GM23248 (cell line): Measurements from ENCODE around the gene OAF. TPM values are rescaled to one million over a fixed set of nuclear protein-coding genes. Genes with fewer than 3 reads are reported as not detected.

ENCODE experiments used
- DNase-seq: peaks from one replicate; pipeline ENCODE4 v3.0.0-alpha.2; 2015
- H2AFZ ChIP-seq: fragments of 200-600 bp; sonication (generic); 2 replicates; pipeline ENCODE4 v1.6.1; 2016; ENCODE audit warnings: antibody characterized with exemption
- H3F3A ChIP-seq: fragments of 200-600 bp; sonication (generic); 2 replicates; pipeline ENCODE4 v1.6.1; 2016; ENCODE audit warnings: mild to moderate bottlenecking, antibody characterized with exemption, mixed run types; ENCODE audit not compliant: insufficient read depth
- H3K27ac ChIP-seq: fragments of 200-600 bp; sonication (generic); 2 replicates; pipeline ENCODE4 v1.5.1; 2016; ENCODE audit warnings: mild to moderate bottlenecking
- H3K27me3 ChIP-seq: fragments of 200-600 bp; sonication (generic); replicated peaks from 2 replicates; pipeline ENCODE4 v1.6.1; 2016; ENCODE audit warnings: mild to moderate bottlenecking; ENCODE audit not compliant: insufficient read depth
- H3K36me3 ChIP-seq: fragments of 200-600 bp; sonication (generic); 2 replicates; pipeline ENCODE4 v1.6.1; 2016; ENCODE audit warnings: low read depth, mild to moderate bottlenecking
- H3K4me1 ChIP-seq: fragments of 200-600 bp; sonication (generic); 2 replicates; pipeline ENCODE4 v1.6.1; 2016; ENCODE audit warnings: mild to moderate bottlenecking; ENCODE audit not compliant: insufficient read depth
- H3K4me2 ChIP-seq: fragments of 200-600 bp; sonication (generic); one replicate; pipeline ENCODE4 v1.6.1; 2016; ENCODE audit warnings: mild to moderate bottlenecking; ENCODE audit not compliant: unreplicated experiment
- H3K4me3 ChIP-seq: fragments of 200-600 bp; sonication (generic); 2 replicates; pipeline ENCODE4 v1.5.1; 2016; ENCODE audit warnings: mild to moderate bottlenecking
- H3K79me2 ChIP-seq: fragments of 200-600 bp; sonication (generic); 2 replicates; pipeline ENCODE4 v1.6.1; 2016; ENCODE audit warnings: mild to moderate bottlenecking; ENCODE audit not compliant: insufficient read depth
- H3K9ac ChIP-seq: fragments of 200-600 bp; sonication (generic); 2 replicates; pipeline ENCODE4 v1.6.1; 2016; ENCODE audit warnings: mild to moderate bottlenecking
- H3K9me2 ChIP-seq: fragments of 200-600 bp; sonication (generic); 2 replicates; pipeline ENCODE4 v1.6.1; 2016; ENCODE audit warnings: mixed run types, mild to moderate bottlenecking, moderate library complexity; ENCODE audit not compliant: insufficient read depth
- H3K9me3 ChIP-seq: fragments of 200-600 bp; sonication (generic); one replicate; pipeline ENCODE4 v1.6.1; 2017; ENCODE audit warnings: low read depth
- H4K20me1 ChIP-seq: fragments of 200-600 bp; sonication (generic); 2 replicates; pipeline ENCODE4 v1.6.0; 2016; ENCODE audit not compliant: insufficient read depth
- EZH2 ChIP-seq: fragments of 200-600 bp; sonication (generic); IDR thresholded peaks from 2 replicates; pipeline ENCODE4 v1.6.1; 2018; ENCODE audit warnings: antibody characterized with exemption, mild to moderate bottlenecking; ENCODE audit not compliant: insufficient read depth, poor library complexity, severe bottlenecking
- EZH2phosphoT487 ChIP-seq: fragments of 200-600 bp; sonication (generic); IDR thresholded peaks from 2 replicates; pipeline ENCODE4 v1.6.1; 2018; ENCODE audit warnings: antibody characterized with exemption, moderate library complexity, mild to moderate bottlenecking, low read depth; ENCODE audit not compliant: insufficient read depth
- WGBS, 2 experiments: methylation state at CpG; one replicate each; pipeline ENCODE4 v1.1.6; 2015 to 2017; ENCODE audit warnings: low lambda C conversion rate in 2 of 2, low coverage in 1 of 2; ENCODE audit errors: missing lambda C conversion rate in 2 of 2; 5-methylcytosine and 5-hydroxymethylcytosine counted together
- in situ Hi-C: fragments of 300-500 bp; cut with MboI; formaldehyde crosslinking; loops from 2 replicates; pipeline ENCODE4 v1.15.0; 2020
- polyA plus RNA-seq: library from polyadenylated mRNA; unstranded; fragments of >200 nt; fragmentation: Nextera tagmentation; extraction: Ambion mirVana; gene quantifications from 2 replicates; pipeline ENCODE4 v1.2.1, GENCODE V29; 2016
- total RNA-seq: library from RNA; depleted of rRNA; stranded (reverse); fragments of >200 nt; shearing (Covaris generic); gene quantifications from 2 replicates; pipeline ENCODE4 v1.2.3, GENCODE V29; 2014

The OAF gene
- total and polyA plus RNA-seq, 2 experiments from 2014 or later: 80.0 to 116 TPM

DNA sequence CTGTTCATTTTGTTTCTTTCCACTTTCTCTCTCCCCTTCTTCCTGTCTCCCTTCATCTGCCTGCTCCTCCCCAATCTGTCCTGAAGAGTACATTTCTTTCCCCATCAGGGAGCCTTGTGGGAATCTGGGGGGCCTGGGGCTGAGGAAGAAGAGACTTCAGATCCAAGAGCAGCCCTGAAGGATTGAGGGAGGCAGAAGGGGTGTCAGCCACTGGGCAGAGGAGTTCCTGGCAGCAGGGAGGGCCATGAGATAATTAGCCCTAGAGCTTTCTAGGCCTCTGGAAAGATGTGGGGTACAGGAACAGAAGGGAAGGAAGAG is 24.4 kb upstream of the OAF start:
- Histone ChIP-seq H2AFZ (peak overlapping the region; percentile 40; the same call in 1 of the 2 replicates), H3K27ac (peak overlapping the region; percentile 14; the same call in 1 of the 2 replicates), H4K20me1 (no peaks in the 10 kb centered on the region), H3K4me1 (peaks cover 28% of the 10 kb centered on the region), H3K4me3 (no peak overlapping the region), H3K9me3 (no peaks in the 10 kb centered on the region), H3K4me2 (no peak overlapping the region), H3K79me2 (no peaks in the 10 kb centered on the region), H3K27me3 (no peaks in the 10 kb centered on the region), H3K9me2 (no peaks in the 10 kb centered on the region), H3K9ac (peak overlapping the region; percentile 33; the same call in 1 of the 2 replicates), H3K36me3 (no peaks in the 10 kb centered on the region), H3F3A (peaks cover 9% of the 10 kb centered on the region)
- DNase-seq: no peak
- TF ChIP-seq EZH2 (no peak), EZH2phosphoT487 (no peak)
- in situ Hi-C loops: no loop called here

DNA sequence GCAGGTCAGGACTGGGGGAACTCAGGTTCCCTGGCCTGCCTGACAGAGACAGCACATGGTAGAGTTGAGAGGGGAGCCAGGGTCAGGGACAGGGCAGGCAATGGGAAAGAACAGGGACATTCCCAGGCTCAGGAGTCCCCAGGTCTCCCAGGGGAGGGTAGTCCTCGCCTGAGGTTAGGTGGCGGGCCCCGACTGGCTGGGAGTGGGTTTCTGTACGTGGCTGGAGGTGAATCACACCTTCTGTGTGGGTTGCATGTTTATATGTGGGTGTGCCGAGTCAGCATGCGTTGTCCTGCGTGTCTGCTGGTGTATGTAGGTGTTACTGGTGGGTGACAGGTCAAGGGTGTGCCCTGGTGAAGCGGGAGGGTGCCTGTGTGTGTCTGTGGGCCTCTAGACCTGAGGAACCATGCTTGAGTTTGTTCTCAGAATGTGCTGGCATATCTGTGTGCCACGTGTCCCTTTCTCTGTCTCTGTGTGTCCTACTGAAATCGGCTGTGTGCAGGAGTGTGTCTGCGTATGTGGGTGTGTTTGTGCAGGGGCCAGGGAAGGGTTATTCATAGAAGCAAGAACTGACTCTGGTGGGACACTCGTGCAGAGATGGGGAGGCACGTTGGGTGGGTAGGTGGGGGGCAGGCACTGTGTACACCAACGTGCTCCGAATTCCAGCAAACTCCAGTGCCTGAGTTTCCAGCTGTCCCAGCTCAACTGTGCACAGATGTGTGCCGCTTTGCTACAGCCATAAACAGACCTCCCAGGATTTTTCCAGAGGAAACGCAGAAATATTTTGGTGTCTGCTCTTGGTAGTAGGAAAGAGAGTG is 23.8 kb upstream of the OAF start:
- no peak for TF ChIP-seq EZH2phosphoT487
- TF ChIP-seq EZH2: no peak
- peaks cover 26% of the 10 kb centered on the region for H3K4me1 ChIP-seq
- 0 out of 2 replicates have a peak overlapping the region, but pooled peaks have one; percentile 14 for H3K27ac ChIP-seq
- H3K79me2 ChIP-seq: no peaks in the 10 kb centered on the region
- peaks cover 3% of the 10 kb centered on the region; the same call in 1 of the 2 replicates for H3F3A ChIP-seq
- 27 to 35% methylated on average over 17 of the region's 17 CpGs for WGBS, 2 experiments
- no peak overlapping the region for H3K4me3 ChIP-seq
- H2AFZ ChIP-seq: peak overlapping the region; percentile 40
- no peaks in the 10 kb centered on the region for H3K36me3 ChIP-seq
- no peaks in the 10 kb centered on the region for H4K20me1 ChIP-seq
- no peaks in the 10 kb centered on the region for H3K27me3 ChIP-seq
- peak; percentile 58 for DNase-seq
- no peaks in the 10 kb centered on the region for H3K9me3 ChIP-seq
- no peaks in the 10 kb centered on the region for H3K9me2 ChIP-seq
- H3K4me2 ChIP-seq: no peak overlapping the region
- peak overlapping the region; percentile 33; the same call in 1 of the 2 replicates for H3K9ac ChIP-seq
- in situ Hi-C loops: no loop called here

DNA sequence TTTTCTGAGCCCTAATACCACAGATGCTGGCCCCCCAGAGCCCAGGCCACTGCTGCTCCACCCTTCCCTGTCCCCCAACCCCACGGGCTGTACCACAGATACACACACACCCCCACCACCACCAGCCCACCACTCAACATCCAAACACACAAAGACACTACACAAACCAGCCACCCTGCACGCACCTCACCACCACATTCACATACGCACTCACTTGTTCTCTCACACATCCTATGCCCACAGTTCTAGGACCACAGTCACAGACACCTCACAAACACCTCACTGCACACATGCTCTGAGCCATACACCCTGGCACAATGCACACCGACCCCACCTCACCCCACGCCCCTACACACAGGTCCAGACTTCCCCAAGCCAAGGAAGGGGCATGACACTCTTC is 22.5 kb upstream of the OAF start:
- no peak for TF ChIP-seq EZH2phosphoT487
- TF ChIP-seq EZH2: no peak
- in situ Hi-C loops: no loop called here
- Histone ChIP-seq H3K27ac (no peak overlapping the region), H3K9me3 (no peaks in the 10 kb centered on the region), H3K36me3 (no peaks in the 10 kb centered on the region), H3K4me2 (no peak overlapping the region), H3K4me3 (no peak overlapping the region), H2AFZ (no peak overlapping the region), H4K20me1 (no peaks in the 10 kb centered on the region), H3K79me2 (no peaks in the 10 kb centered on the region), H3K9me2 (no peaks in the 10 kb centered on the region), H3F3A (peaks cover 3% of the 10 kb centered on the region; the same call in 1 of the 2 replicates), H3K4me1 (peaks cover 26% of the 10 kb centered on the region), H3K9ac (no peak overlapping the region), H3K27me3 (no peaks in the 10 kb centered on the region)
- DNase-seq: no peak
- WGBS, 2 experiments: 79 to 88% methylated on average over 4 to 5 of the region's 5 CpGs

DNA sequence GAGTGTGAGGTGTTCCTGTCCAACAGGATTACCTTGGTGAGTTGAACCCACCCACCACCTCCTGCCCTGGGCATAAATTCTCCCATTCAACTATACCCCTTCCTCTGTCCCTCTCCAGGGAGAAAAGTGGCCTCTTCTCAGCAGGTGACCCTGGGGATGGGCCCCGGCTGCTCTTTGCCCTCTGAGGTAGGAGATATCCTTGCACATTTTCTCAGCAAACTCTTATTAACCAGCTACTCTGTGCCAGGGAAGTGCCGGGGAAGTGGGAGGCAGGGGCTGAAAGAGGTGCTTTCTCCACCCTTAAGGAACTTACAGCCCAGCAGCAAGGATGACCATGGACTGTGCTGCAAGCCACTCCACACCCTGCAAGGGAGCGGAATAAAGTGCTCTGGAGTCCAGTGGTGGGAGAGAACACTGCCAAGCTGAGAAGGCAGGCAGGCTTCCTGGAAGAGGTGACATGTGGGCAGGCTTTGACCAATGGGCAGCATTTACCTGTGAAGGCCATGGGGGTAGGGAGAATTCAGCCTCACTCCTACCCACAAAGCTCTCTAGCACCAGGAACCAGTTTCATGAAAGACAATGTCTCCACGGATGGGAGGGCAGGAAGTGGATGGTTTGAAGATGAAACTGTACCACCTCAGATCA is 21.9 kb upstream of the OAF start:
- TF ChIP-seq EZH2phosphoT487 (no peak), EZH2 (no peak)
- H3K27me3 ChIP-seq: no peaks in the 10 kb centered on the region
- no peak overlapping the region for H2AFZ ChIP-seq
- DNase-seq: no peak
- H3K79me2 ChIP-seq: no peaks in the 10 kb centered on the region
- H4K20me1 ChIP-seq: no peaks in the 10 kb centered on the region
- H3K4me2 ChIP-seq: no peak overlapping the region
- no peak overlapping the region for H3K4me3 ChIP-seq
- no peaks in the 10 kb centered on the region for H3K36me3 ChIP-seq
- H3K9ac ChIP-seq: no peak overlapping the region
- peaks cover 3% of the 10 kb centered on the region; the same call in 1 of the 2 replicates for H3F3A ChIP-seq
- peaks cover 26% of the 10 kb centered on the region for H3K4me1 ChIP-seq
- H3K9me3 ChIP-seq: no peaks in the 10 kb centered on the region
- in situ Hi-C loops: no loop called here
- no peak overlapping the region for H3K27ac ChIP-seq
- WGBS, 2 experiments: 76 to 78% methylated on average over 4 of the region's 4 CpGs
- no peaks in the 10 kb centered on the region for H3K9me2 ChIP-seq
